ENCODE data around the gene SIRT3.

DNA sequence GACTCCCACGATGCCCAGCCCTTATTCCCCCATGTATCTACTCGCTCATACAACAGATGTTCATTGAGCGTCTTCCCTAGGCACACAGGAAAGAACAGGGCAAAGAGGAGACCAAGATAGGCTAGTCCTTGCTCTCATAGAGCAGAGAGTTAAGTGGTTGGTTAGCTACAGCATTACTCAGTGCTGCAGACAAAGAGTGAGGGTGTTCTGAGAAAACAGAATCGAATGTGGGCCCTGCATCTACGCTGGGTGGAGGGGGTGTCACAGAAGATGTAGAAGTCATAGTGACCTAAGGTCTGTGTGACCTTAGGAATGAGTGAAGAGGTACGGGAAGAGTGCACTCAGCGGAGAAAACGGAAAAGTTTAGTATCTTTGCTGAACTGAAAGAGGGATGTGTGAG, 12.9 kb upstream of the SIRT3 start:
- TF ChIP-seq, protein P1, sequence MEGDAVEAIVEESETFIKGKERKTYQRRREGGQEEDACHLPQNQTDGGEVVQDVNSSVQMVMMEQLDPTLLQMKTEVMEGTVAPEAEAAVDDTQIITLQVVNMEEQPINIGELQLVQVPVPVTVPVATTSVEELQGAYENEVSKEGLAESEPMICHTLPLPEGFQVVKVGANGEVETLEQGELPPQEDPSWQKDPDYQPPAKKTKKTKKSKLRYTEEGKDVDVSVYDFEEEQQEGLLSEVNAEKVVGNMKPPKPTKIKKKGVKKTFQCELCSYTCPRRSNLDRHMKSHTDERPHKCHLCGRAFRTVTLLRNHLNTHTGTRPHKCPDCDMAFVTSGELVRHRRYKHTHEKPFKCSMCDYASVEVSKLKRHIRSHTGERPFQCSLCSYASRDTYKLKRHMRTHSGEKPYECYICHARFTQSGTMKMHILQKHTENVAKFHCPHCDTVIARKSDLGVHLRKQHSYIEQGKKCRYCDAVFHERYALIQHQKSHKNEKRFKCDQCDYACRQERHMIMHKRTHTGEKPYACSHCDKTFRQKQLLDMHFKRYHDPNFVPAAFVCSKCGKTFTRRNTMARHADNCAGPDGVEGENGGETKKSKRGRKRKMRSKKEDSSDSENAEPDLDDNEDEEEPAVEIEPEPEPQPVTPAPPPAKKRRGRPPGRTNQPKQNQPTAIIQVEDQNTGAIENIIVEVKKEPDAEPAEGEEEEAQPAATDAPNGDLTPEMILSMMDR (IDR thresholded peaks at IDR 0.05; ENCODE audit: insufficient read depth, low read length, poor library complexity, severe bottlenecking) = no peak
- TF ChIP-seq EZH2phosphoT487 (conservative IDR thresholded peaks at IDR 0.05; ENCODE audit: low read length) = no peak

All from SU-DHL-6 (cell line).